Body of pancreas (tissue), 4 donors: Measurements from ENCODE around the gene WASF3.

Experiments used
- CTCF ChIP-seq, 7 experiments: fragments of 450-650 bp in 4 of 7; fragments of 200-600 bp in 3 of 7; sonication (generic) in 3 of 7; IDR thresholded peaks; one replicate each; pipeline ENCODE4 v1.5.1; 2016 to 2019; ENCODE audit warnings: antibody characterized with exemption in 7 of 7
- POLR2A ChIP-seq, 3 donors: fragments of 450-650 bp; IDR thresholded peaks; one replicate each; pipeline ENCODE4 v1.6.1; 2016; ENCODE audit warnings: antibody characterized with exemption in 3 of 3, mild to moderate bottlenecking in 2 of 3

GRCh38 chr13:26534036-26534726 lies 23.3 kb upstream of the WASF3 start:
- no peak for TF ChIP-seq POLR2A (IDR thresholded peaks at IDR 0.05)
- TF ChIP-seq CTCF (IDR thresholded peaks at IDR 0.05), result no peak
